Suprapubic skin (tissue), 4 donors: Measurements from ENCODE around the gene EPB41. TPM values are rescaled to one million over a fixed set of nuclear protein-coding genes. Genes with fewer than 3 reads are reported as not detected.

ENCODE experiments used
- DNase-seq, 2 donors: peaks; one replicate each; pipeline ENCODE4 v3.0.0-alpha.2; 2019; ENCODE audit warnings: low spot score in 2 of 2
- H3K27ac ChIP-seq: fragments of 200-600 bp; sonication (generic); one replicate; pipeline ENCODE4 v1.5.1; 2019
- H3K27me3 ChIP-seq: fragments of 200-600 bp; sonication (generic); one replicate; pipeline ENCODE4 v1.5.1; 2019
- H3K36me3 ChIP-seq: fragments of 200-600 bp; sonication (generic); one replicate; pipeline ENCODE4 v1.5.1; 2019
- H3K4me1 ChIP-seq: fragments of 200-600 bp; sonication (generic); one replicate; pipeline ENCODE4 v1.5.1; 2019
- H3K4me3 ChIP-seq: fragments of 200-600 bp; sonication (generic); one replicate; pipeline ENCODE4 v1.5.1; 2019; ENCODE audit warnings: mild to moderate bottlenecking
- H3K9me3 ChIP-seq: fragments of 200-600 bp; sonication (generic); one replicate; pipeline ENCODE4 v1.5.1; 2019
- EP300 ChIP-seq: sonication (generic); formaldehyde crosslinking; IDR thresholded peaks from one replicate; pipeline ENCODE4 v1.6.1; 2017; ENCODE audit warnings: antibody characterized with exemption
- POLR2A ChIP-seq, 2 donors: fragments of 450-650 bp; IDR thresholded peaks; one replicate each; pipeline ENCODE4 v1.6.1; 2017; ENCODE audit warnings: antibody characterized with exemption in 2 of 2, mild to moderate bottlenecking in 2 of 2, moderate library complexity in 2 of 2
- POLR2AphosphoS5 ChIP-seq, 3 donors: sonication (generic); formaldehyde crosslinking; IDR thresholded peaks; one replicate each; pipeline ENCODE4 v1.6.1; 2017; ENCODE audit warnings: antibody characterized with exemption in 3 of 3
- WGBS: methylation state at CpG from one replicate; pipeline ENCODE4 v1.1.5; 2018; 5-methylcytosine and 5-hydroxymethylcytosine counted together
- total RNA-seq, 4 donors: library from RNA; depleted of rRNA; stranded (reverse); fragments of >200 nt; gene quantifications; one replicate each; pipeline ENCODE4 v1.1.0, GENCODE V29; 2016
- TF ChIP-seq, protein P1 (sequence below), 2 donors: fragments of 200-600 bp in 1 of 2; fragments of 450-650 bp in 1 of 2; sonication (generic) in 1 of 2; IDR thresholded peaks; one replicate each; pipeline ENCODE4 v1.5.1; 2016 to 2019; ENCODE audit warnings: antibody characterized with exemption in 2 of 2, mild to moderate bottlenecking in 1 of 2, moderate library complexity in 1 of 2

Gene EPB41
- total RNA-seq, 4 donors from 2014 or later, result 45.7 to 79.5 (median 67.1) TPM

DNA sequence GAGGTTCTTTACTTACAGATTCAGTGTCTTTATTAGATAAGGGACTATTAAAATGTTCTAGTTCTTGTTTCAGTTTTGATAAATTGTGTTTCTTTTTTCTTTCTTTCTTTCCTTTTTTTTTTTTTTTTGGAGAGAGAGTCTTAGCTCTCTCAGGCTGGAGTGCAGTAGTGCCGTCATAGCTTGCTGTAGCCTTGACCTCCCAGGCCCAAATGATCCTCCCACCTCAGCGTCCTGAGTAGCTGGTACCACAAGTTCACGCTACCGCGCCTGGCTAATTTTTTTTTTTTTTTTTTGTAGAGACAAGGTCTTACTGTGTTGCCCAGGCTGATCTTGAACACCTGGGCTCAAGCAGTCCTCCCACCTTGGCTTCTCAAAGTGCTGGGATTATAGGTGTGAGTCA lies 132.8 kb downstream of the EPB41 start:
- Histone ChIP-seq H3K36me3 (no peaks in the 10 kb centered on the region), H3K4me3 (no peak overlapping the region), H3K9me3 (no peaks in the 10 kb centered on the region), H3K27ac (no peak overlapping the region), H3K27me3 (no peaks in the 10 kb centered on the region), H3K4me1 (no peaks in the 10 kb centered on the region)
- TF ChIP-seq, protein P1, sequence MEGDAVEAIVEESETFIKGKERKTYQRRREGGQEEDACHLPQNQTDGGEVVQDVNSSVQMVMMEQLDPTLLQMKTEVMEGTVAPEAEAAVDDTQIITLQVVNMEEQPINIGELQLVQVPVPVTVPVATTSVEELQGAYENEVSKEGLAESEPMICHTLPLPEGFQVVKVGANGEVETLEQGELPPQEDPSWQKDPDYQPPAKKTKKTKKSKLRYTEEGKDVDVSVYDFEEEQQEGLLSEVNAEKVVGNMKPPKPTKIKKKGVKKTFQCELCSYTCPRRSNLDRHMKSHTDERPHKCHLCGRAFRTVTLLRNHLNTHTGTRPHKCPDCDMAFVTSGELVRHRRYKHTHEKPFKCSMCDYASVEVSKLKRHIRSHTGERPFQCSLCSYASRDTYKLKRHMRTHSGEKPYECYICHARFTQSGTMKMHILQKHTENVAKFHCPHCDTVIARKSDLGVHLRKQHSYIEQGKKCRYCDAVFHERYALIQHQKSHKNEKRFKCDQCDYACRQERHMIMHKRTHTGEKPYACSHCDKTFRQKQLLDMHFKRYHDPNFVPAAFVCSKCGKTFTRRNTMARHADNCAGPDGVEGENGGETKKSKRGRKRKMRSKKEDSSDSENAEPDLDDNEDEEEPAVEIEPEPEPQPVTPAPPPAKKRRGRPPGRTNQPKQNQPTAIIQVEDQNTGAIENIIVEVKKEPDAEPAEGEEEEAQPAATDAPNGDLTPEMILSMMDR (IDR thresholded peaks at IDR 0.05), result no peak
- no peak for TF ChIP-seq POLR2AphosphoS5 (IDR thresholded peaks at IDR 0.05)
- TF ChIP-seq POLR2A (IDR thresholded peaks at IDR 0.05), result no peak
- TF ChIP-seq EP300, result no peak
- DNase-seq, result no peak
- 93% methylated on average over 5 of the region's 5 CpGs for WGBS

DNA sequence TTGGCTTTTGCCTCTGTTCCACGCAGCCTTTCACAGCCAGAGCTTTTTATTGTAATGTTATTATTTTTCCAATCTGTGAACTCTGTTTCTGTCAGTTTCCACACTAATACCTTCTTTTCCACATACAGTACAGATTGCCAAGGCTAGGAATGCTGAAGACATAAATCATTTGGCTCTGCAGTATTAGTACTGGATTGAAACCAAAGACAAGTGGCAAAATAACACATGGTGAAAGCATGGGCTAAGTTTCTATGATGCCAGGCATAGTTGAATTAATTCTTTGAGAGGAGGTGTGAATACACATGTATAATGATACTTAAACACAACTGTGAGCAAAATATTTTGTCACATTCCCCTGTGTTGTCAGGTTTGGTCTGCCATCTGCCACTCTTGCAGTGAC lies 135.8 kb downstream of the EPB41 start:
- TF ChIP-seq POLR2AphosphoS5 (IDR thresholded peaks at IDR 0.05), result no peak
- no peak for TF ChIP-seq EP300
- no peak for TF ChIP-seq POLR2A (IDR thresholded peaks at IDR 0.05)
- TF ChIP-seq, protein P1 (IDR thresholded peaks at IDR 0.05), result no peak
- DNase-seq, result no peak

DNA sequence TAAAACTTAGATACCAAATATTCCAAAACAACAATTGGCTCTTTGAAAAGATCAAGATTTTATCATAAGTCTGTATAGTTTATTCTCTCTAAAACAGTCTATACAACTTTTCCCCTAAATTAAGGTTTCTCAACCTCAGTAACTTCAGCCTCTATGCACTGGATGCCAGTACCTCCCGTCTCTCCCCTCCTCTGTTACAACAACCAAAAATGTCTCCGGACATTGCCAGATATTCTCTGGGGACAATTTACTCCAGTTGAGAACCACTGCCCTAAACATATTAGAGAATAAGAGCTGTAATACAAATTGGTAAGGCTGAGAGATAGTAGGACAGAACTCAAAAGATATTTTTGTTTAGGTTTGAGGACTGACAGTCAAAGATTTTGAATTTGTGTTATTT lies 137.7 kb downstream of the EPB41 start:
- H3K27ac ChIP-seq, result no peak overlapping the region
- H3K27me3 ChIP-seq, result no peaks in the 10 kb centered on the region
- H3K4me1 ChIP-seq, result no peaks in the 10 kb centered on the region
- no peak for DNase-seq
- H3K4me3 ChIP-seq, result no peak overlapping the region
- peaks cover 8% of the 10 kb centered on the region for H3K36me3 ChIP-seq
- WGBS, result 54% methylated on average over 2 of the region's 2 CpGs
- no peaks in the 10 kb centered on the region for H3K9me3 ChIP-seq
- TF ChIP-seq, protein P1 (IDR thresholded peaks at IDR 0.05), result no peak
- TF ChIP-seq POLR2A (IDR thresholded peaks at IDR 0.05) (no peak), POLR2AphosphoS5 (IDR thresholded peaks at IDR 0.05) (no peak), EP300 (no peak)

More for the DNA sequence above, 135.8 kb downstream of the EPB41 start:
- peaks cover 7% of the 10 kb centered on the region for H3K36me3 ChIP-seq
- H3K4me1 ChIP-seq, result no peaks in the 10 kb centered on the region
- H3K9me3 ChIP-seq, result no peaks in the 10 kb centered on the region
- WGBS, result 53% methylated on average over 1 of the region's 1 CpG
- H3K27ac ChIP-seq, result no peak overlapping the region
- no peak overlapping the region for H3K4me3 ChIP-seq
- H3K27me3 ChIP-seq, result no peaks in the 10 kb centered on the region

DNA sequence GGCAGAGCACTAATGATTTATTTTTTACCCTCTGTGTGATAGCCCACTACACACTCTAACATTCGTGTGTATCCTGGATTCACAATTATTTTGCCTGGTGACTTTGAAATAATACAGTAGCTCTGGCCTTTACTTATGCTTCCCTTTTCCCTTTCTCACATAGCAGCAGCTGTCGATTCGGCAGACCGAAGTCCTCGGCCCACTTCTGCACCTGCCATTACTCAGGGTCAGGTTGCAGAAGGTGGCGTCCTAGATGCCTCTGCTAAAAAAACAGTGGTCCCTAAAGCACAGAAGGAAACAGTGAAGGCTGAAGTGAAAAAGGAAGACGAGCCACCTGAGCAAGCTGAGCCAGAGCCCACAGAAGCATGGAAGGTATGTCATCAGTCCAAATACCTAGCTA lies 138.6 kb downstream of the EPB41 start:
- no peaks in the 10 kb centered on the region for H3K9me3 ChIP-seq
- H3K4me3 ChIP-seq, result no peak overlapping the region
- TF ChIP-seq, protein P1 (IDR thresholded peaks at IDR 0.05), result no peak
- no peak for TF ChIP-seq POLR2A (IDR thresholded peaks at IDR 0.05)
- no peak for TF ChIP-seq POLR2AphosphoS5 (IDR thresholded peaks at IDR 0.05)
- no peak for TF ChIP-seq EP300
- peaks cover 8% of the 10 kb centered on the region for H3K36me3 ChIP-seq
- 94% methylated on average over 7 of the region's 7 CpGs for WGBS
- no peaks in the 10 kb centered on the region for H3K27me3 ChIP-seq
- DNase-seq, result no peak
- no peak overlapping the region for H3K27ac ChIP-seq
- no peaks in the 10 kb centered on the region for H3K4me1 ChIP-seq

DNA sequence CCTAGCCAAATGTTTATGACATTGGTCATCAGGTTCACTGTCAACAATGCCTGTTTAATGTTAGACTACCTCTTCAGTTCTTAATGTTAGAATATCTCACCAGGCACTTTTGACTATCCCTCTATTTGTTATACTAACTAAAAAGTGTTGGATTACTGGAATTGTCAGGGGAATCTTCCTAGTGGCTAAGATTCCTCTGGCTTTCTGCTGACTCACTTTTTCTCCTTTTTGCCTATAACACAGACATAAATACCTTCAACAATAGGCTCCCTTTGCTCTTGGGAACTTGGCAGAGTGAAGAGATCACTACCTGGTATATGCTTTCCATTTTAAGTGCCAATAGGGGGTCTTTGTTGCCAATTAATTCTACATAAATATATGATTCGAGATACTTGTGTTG lies 140.8 kb downstream of the EPB41 start:
- no peak for DNase-seq
- Histone ChIP-seq H3K36me3 (peaks cover 13% of the 10 kb centered on the region), H3K4me3 (no peak overlapping the region), H3K4me1 (no peaks in the 10 kb centered on the region), H3K27me3 (no peaks in the 10 kb centered on the region), H3K9me3 (no peaks in the 10 kb centered on the region), H3K27ac (no peak overlapping the region)
- TF ChIP-seq, protein P1 (IDR thresholded peaks at IDR 0.05), result no peak
- TF ChIP-seq EP300 (no peak), POLR2AphosphoS5 (IDR thresholded peaks at IDR 0.05) (no peak)
- WGBS, result 100% methylated on average over 1 of the region's 1 CpG
